H9 (cell line): Measurements from ENCODE around the gene TMEM61. TPM values are rescaled to one million over a fixed set of nuclear protein-coding genes. Genes with fewer than 3 reads are reported as not detected.

Experiments used
- DNase-seq: peaks from one replicate; pipeline ENCODE4 v3.0.0-alpha.2; 2017
- H2AFZ ChIP-seq: one replicate; pipeline ENCODE4 v1.6.1; 2013; ENCODE audit warnings: mild to moderate bottlenecking, low read length, control low read depth, moderate library complexity
- H2AK5ac ChIP-seq: 2 replicates; pipeline ENCODE4 v1.6.1; 2013; ENCODE audit warnings: low read length, control low read depth, mixed read lengths; ENCODE audit not compliant: insufficient read length
- H2BK120ac ChIP-seq: one replicate; pipeline ENCODE4 v1.6.1; 2013; ENCODE audit warnings: low read depth, mild to moderate bottlenecking, low read length, control low read depth, inconsistent platforms; ENCODE audit not compliant: poor library complexity, severe bottlenecking
- H2BK12ac ChIP-seq: 2 replicates; pipeline ENCODE4 v1.6.1; 2013; ENCODE audit warnings: low read length, control low read depth, mixed read lengths, low read depth; ENCODE audit not compliant: insufficient read length
- H2BK15ac ChIP-seq: 2 replicates; pipeline ENCODE4 v1.6.1; 2013; ENCODE audit warnings: low read depth, low read length, control low read depth
- H2BK20ac ChIP-seq: one replicate; pipeline ENCODE4 v1.6.1; 2013; ENCODE audit warnings: low read depth, mild to moderate bottlenecking, low read length, control low read depth, inconsistent platforms; ENCODE audit not compliant: poor library complexity, severe bottlenecking
- H2BK5ac ChIP-seq: 2 replicates; pipeline ENCODE4 v1.6.1; 2013; ENCODE audit warnings: low read length, control low read depth, mixed read lengths; ENCODE audit not compliant: insufficient read length
- H3K14ac ChIP-seq: 2 replicates; pipeline ENCODE4 v1.6.1; 2013; ENCODE audit warnings: low read length, control low read depth; ENCODE audit not compliant: insufficient read depth
- H3K18ac ChIP-seq: 2 replicates; pipeline ENCODE4 v1.6.1; 2013; ENCODE audit warnings: low read depth, mild to moderate bottlenecking, mixed read lengths, low read length, control low read depth; ENCODE audit not compliant: insufficient read length
- H3K23ac ChIP-seq: 2 replicates; pipeline ENCODE4 v1.6.1; 2013; ENCODE audit warnings: low read length, control low read depth, mixed read lengths, low read depth; ENCODE audit not compliant: insufficient read length
- H3K23me2 ChIP-seq: 2 replicates; pipeline ENCODE4 v1.6.1; 2013; ENCODE audit warnings: low read depth, mild to moderate bottlenecking, mixed read lengths, low read length, control low read depth; ENCODE audit not compliant: insufficient read length, poor library complexity, severe bottlenecking
- H3K27ac ChIP-seq: 2 replicates; pipeline ENCODE4 v1.5.1; 2013; ENCODE audit warnings: low read length, control low read depth, mixed read lengths, low read depth; ENCODE audit not compliant: insufficient read length
- H3K27me3 ChIP-seq: 2 replicates; pipeline ENCODE4 v1.6.1; 2013; ENCODE audit warnings: low read length, control low read depth, inconsistent platforms; ENCODE audit not compliant: insufficient read depth
- H3K4ac ChIP-seq: 2 replicates; pipeline ENCODE4 v1.6.1; 2013; ENCODE audit warnings: low read depth, mild to moderate bottlenecking, control low read depth, inconsistent platforms, low read length, moderate library complexity
- H3K4me1 ChIP-seq: 2 replicates; pipeline ENCODE4 v1.6.1; 2013; ENCODE audit warnings: low read length, control low read depth, inconsistent platforms; ENCODE audit not compliant: insufficient read depth
- H3K4me2 ChIP-seq: 2 replicates; pipeline ENCODE4 v1.6.1; 2013; ENCODE audit warnings: low read length, control low read depth, mixed read lengths; ENCODE audit not compliant: insufficient read length, insufficient read depth
- H3K56ac ChIP-seq: 2 replicates; pipeline ENCODE4 v1.6.1; 2013; ENCODE audit warnings: low read depth, mild to moderate bottlenecking, mixed read lengths, low read length, control low read depth; ENCODE audit not compliant: insufficient read length
- H3K79me1 ChIP-seq: 2 replicates; pipeline ENCODE4 v1.6.1; 2013; ENCODE audit warnings: low read depth, mild to moderate bottlenecking, moderate library complexity, low read length, control low read depth, inconsistent platforms; ENCODE audit not compliant: insufficient read depth, poor library complexity, severe bottlenecking
- H3K79me2 ChIP-seq: 2 replicates; pipeline ENCODE4 v1.6.1; 2013; ENCODE audit warnings: low read length, control low read depth, inconsistent platforms; ENCODE audit not compliant: insufficient read depth
- H3K9ac ChIP-seq: 2 replicates; pipeline ENCODE4 v1.6.1; 2013; ENCODE audit warnings: low read length, control low read depth, mixed read lengths; ENCODE audit not compliant: insufficient read length; ENCODE audit errors: extremely low read depth
- H3K9me3 ChIP-seq: one replicate; pipeline ENCODE4 v1.6.1; 2013; ENCODE audit warnings: low read depth, low read length, inconsistent platforms; ENCODE audit not compliant: control insufficient read depth
- H3T11ph ChIP-seq: one replicate; pipeline ENCODE4 v1.6.1; 2013; ENCODE audit warnings: mild to moderate bottlenecking, low read length, control low read depth, inconsistent platforms
- H4K20me1 ChIP-seq: one replicate; pipeline ENCODE4 v1.6.1; 2013; ENCODE audit not compliant: control insufficient read depth, insufficient read length, insufficient read depth
- H4K5ac ChIP-seq: 2 replicates; pipeline ENCODE4 v1.6.1; 2013; ENCODE audit warnings: low read depth, mild to moderate bottlenecking, mixed read lengths, low read length, control low read depth; ENCODE audit not compliant: insufficient read length
- H4K8ac ChIP-seq: replicated peaks from 2 replicates; pipeline ENCODE4 v1.6.1; 2013; ENCODE audit warnings: low read length, control low read depth, mixed read lengths, low read depth; ENCODE audit not compliant: insufficient read length
- H4K91ac ChIP-seq: 2 replicates; pipeline ENCODE4 v1.6.1; 2013; ENCODE audit warnings: low read depth, mild to moderate bottlenecking, moderate library complexity, mixed read lengths, low read length, control low read depth; ENCODE audit not compliant: insufficient read length
- H3K27ac Mint-ChIP-seq, 3 experiments: 2 replicates in 2 of 3; 3 replicates in 1 of 3; pipeline ENCODE4 v1.8.0; 2020 to 2021; ENCODE audit warnings: mixed read lengths in 3 of 3, mild to moderate bottlenecking in 1 of 3, moderate library complexity in 1 of 3
- H3K27me3 Mint-ChIP-seq: 2 replicates; pipeline ENCODE4 v1.8.0; 2021; ENCODE audit warnings: low read depth, mild to moderate bottlenecking, moderate library complexity, mixed read lengths
- H3K36me3 Mint-ChIP-seq, 3 experiments: 2 replicates in 2 of 3; 3 replicates in 1 of 3; pipeline ENCODE4 v1.8.0; 2020 to 2021; ENCODE audit warnings: low read depth in 3 of 3, mixed read lengths in 3 of 3; ENCODE audit not compliant: insufficient read depth in 1 of 3
- H3K4me1 Mint-ChIP-seq, 2 experiments: 2 replicates each; pipeline ENCODE4 v1.8.0; 2020; ENCODE audit warnings: mixed read lengths in 2 of 2
- H3K4me3 Mint-ChIP-seq, 2 experiments: 2 replicates in 1 of 2; 3 replicates in 1 of 2; pipeline ENCODE4 v1.8.0; 2020 to 2021; ENCODE audit warnings: mild to moderate bottlenecking in 2 of 2, mixed read lengths in 2 of 2, moderate library complexity in 1 of 2
- H3K9me3 Mint-ChIP-seq, 2 experiments: 2 replicates in 1 of 2; 3 replicates in 1 of 2; pipeline ENCODE4 v1.8.0; 2020; ENCODE audit warnings: mild to moderate bottlenecking in 2 of 2, mixed read lengths in 2 of 2, moderate library complexity in 1 of 2
- total RNA-seq: library from RNA; stranded (reverse); gene quantifications from 2 replicates; pipeline ENCODE4 v1.2.1, GENCODE V29; 2021
- TF ChIP-seq, protein P1 (sequence below): fragments of 200-600 bp; sonication (generic); conservative IDR thresholded peaks from 3 replicates; pipeline ENCODE4 v1.8.0; 2021; ENCODE audit warnings: antibody characterized with exemption, mild to moderate bottlenecking

Gene TMEM61
- total RNA-seq, 1 experiment from 2014 or later: 0.61 TPM

DNA sequence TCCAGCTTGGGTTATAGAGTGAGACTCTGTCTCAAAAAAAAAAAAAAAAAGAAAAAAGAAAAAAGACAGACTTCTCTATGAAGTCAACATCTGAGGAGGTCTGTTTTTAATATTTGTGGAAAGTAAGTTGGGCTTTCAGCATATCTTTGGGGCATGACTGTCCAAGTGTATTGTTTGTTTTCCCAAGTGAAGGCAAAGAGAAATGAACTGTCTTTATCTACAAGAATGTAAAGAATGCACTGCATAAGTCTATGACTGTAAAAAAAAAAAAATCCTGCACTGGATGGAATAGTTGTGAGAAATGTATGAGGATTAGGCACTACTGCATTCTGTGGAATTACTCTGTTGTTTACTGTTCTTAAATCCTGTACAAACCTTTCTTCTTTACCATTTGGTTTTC is 45.6 kb upstream of the TMEM61 start:
- Histone ChIP-seq H3K23me2 (no peaks in the 10 kb centered on the region), H3K18ac (no peak overlapping the region), H2BK120ac (no peak overlapping the region), H4K20me1 (no peaks in the 10 kb centered on the region), H3K14ac (no peak overlapping the region), H2BK12ac (no peak overlapping the region), H3K4ac (no peak overlapping the region), H3K23ac (no peak overlapping the region), H2BK20ac (no peak overlapping the region), H3K9me3 (no peaks in the 10 kb centered on the region), H3T11ph (no peak overlapping the region), H3K79me2 (no peaks in the 10 kb centered on the region), H4K91ac (no peak overlapping the region), H3K27ac (no peak overlapping the region), H3K79me1 (no peaks in the 10 kb centered on the region), H3K4me2 (no peak overlapping the region), H3K56ac (no peak overlapping the region), H4K5ac (no peak overlapping the region), H3K9ac (no peak overlapping the region), H3K27me3 (no peaks in the 10 kb centered on the region), H2AK5ac (no peak overlapping the region), H2BK15ac (no peak overlapping the region), H4K8ac (no peak overlapping the region), H3K4me1 (peaks cover 4% of the 10 kb centered on the region; the same call in 1 of the 2 replicates), H2BK5ac (no peak overlapping the region), H2AFZ (no peak overlapping the region)
- Mint-ChIP-seq H3K4me3 (no peak overlapping the region), H3K4me1 (peaks cover 21 to 27% of the 10 kb centered on the region in 2 experiments), H3K9me3 (peaks cover 27% of the 10 kb centered on the region in 2 experiments), H3K36me3 (peaks cover 8 to 17% (median 9%) of the 10 kb centered on the region in 3 experiments), H3K27me3 (0 out of 2 replicates have a peak, but pooled peaks cover 2% of the 10 kb centered on the region), H3K27ac (no peak overlapping the region)
- no peak for DNase-seq
- TF ChIP-seq, protein P1, sequence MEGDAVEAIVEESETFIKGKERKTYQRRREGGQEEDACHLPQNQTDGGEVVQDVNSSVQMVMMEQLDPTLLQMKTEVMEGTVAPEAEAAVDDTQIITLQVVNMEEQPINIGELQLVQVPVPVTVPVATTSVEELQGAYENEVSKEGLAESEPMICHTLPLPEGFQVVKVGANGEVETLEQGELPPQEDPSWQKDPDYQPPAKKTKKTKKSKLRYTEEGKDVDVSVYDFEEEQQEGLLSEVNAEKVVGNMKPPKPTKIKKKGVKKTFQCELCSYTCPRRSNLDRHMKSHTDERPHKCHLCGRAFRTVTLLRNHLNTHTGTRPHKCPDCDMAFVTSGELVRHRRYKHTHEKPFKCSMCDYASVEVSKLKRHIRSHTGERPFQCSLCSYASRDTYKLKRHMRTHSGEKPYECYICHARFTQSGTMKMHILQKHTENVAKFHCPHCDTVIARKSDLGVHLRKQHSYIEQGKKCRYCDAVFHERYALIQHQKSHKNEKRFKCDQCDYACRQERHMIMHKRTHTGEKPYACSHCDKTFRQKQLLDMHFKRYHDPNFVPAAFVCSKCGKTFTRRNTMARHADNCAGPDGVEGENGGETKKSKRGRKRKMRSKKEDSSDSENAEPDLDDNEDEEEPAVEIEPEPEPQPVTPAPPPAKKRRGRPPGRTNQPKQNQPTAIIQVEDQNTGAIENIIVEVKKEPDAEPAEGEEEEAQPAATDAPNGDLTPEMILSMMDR: no peak
